Kidney (tissue), 14 donors: ENCODE measurements around the gene TMEM169. TPM values are rescaled to one million over a fixed set of nuclear protein-coding genes. Genes with fewer than 3 reads are reported as not detected.

ENCODE experiments used
- DNase-seq, 5 donors: peaks; one replicate each; pipeline ENCODE4 v3.0.0-alpha.2; 2013 to 2020
- FAIRE-seq: peaks from 2 replicates; lab custom pipeline; 2012; peaks lifted over from hg19 to GRCh38; lab: Jason Lieb, UNC
- H3K27ac ChIP-seq, 2 donors: one replicate each; pipeline ENCODE4 v1.7.0; 2013; ENCODE audit warnings: low read depth in 2 of 2, low read length in 2 of 2, inconsistent platforms in 1 of 2
- H3K27me3 ChIP-seq: one replicate; pipeline ENCODE4 v1.7.1; 2013; ENCODE audit warnings: low read length, inconsistent platforms; ENCODE audit not compliant: control insufficient read depth, insufficient read depth
- H3K36me3 ChIP-seq, 3 donors: one replicate each; pipeline versions ENCODE4 v1.7.0 to v1.7.1; 2013; ENCODE audit warnings: low read length in 3 of 3, control low read depth in 1 of 3, inconsistent platforms in 1 of 3; ENCODE audit not compliant: insufficient read depth in 3 of 3, control insufficient read depth in 2 of 3
- H3K4me1 ChIP-seq, 3 donors: one replicate each; pipeline versions ENCODE4 v1.7.0 to v1.7.1; 2013; ENCODE audit warnings: low read length in 3 of 3, inconsistent platforms in 1 of 3, low read depth in 1 of 3; ENCODE audit not compliant: control insufficient read depth in 2 of 3, insufficient read depth in 2 of 3
- H3K4me3 ChIP-seq, 3 donors: one replicate each; pipeline versions ENCODE4 v1.7.0 to v1.8.1; 2013; ENCODE audit warnings: low read length in 3 of 3, control low read depth in 1 of 3, inconsistent platforms in 1 of 3
- H3K9ac ChIP-seq, 3 donors: one replicate each; pipeline versions ENCODE4 v1.7.0 to v1.7.1; 2013; ENCODE audit warnings: low read length in 3 of 3, control low read depth in 1 of 3, inconsistent platforms in 1 of 3
- H3K9me3 ChIP-seq, 3 donors: one replicate each; pipeline versions ENCODE4 v1.7.0 to v1.7.1; 2013; ENCODE audit warnings: low read length in 3 of 3, control low read depth in 1 of 3, inconsistent platforms in 1 of 3; ENCODE audit not compliant: control insufficient read depth in 2 of 3, insufficient read depth in 1 of 3
- CTCF ChIP-seq: IDR thresholded peaks from 3 replicates; pipeline ENCODE4 v1.5.1; 2012; ENCODE audit warnings: mild to moderate bottlenecking, moderate library complexity, borderline replicate concordance; ENCODE audit not compliant: insufficient read depth; ENCODE audit errors: extremely low read depth
- intact Hi-C: fragments of 100-400 bp; cut with DNase I; formaldehyde crosslinking; loops from one replicate; pipeline ENCODE4 v1.11.1; 2022
- polyA plus RNA-seq: library from polyadenylated mRNA; stranded (reverse); fragments of 350-450 nt; fragmentation: Illumina TruSeq; extraction: RNeasy Lipid Tissue Mini Kit (QIAGEN cat#74804); gene quantifications from one replicate; pipeline ENCODE4 v1.2.3, GENCODE V29; 2014; ENCODE audit warnings: low read depth, low replicate concordance; ENCODE audit not compliant: insufficient read depth
- total RNA-seq: library from RNA; stranded (reverse); fragmentation: NEBNext Ultra II Directional; extraction: Animal tissue kit (Norgen Biotek cat#: 25700); gene quantifications from one replicate; pipeline ENCODE4 v1.2.1, GENCODE V29; 2021
- donor health status: control.
- donor health status: control.
- donor health status: control.
- donor health status: control.
- donor health status: control.
- donor health status: DM: yes; HTN: yes; CAD: no.
- donor health status: Normal renal cell carcinoma (clear cell type).

Gene TMEM169
- total and polyA plus RNA-seq, 2 donors from 2014 or later: 1.6 to 4.6 TPM

GRCh38 chr2:216114382-216114713, 32.6 kb downstream of the TMEM169 start:
- Histone ChIP-seq H3K9me3 (no peaks in the 10 kb centered on the region), H3K4me3 (no peak overlapping the region), H3K4me1 (peaks cover 4 to 14% (median 10%) of the 10 kb centered on the region in 3 donors), H3K36me3 (peaks cover 12 to 39% (median 21%) of the 10 kb centered on the region in 3 donors), H3K27ac (no peak overlapping the region), H3K9ac (no peak overlapping the region), H3K27me3 (no peaks in the 10 kb centered on the region)
- intact Hi-C loops: no loop called here
- no peak for TF ChIP-seq CTCF
- DNase-seq (no peak), FAIRE-seq (no peak)

- peak overlapping the region; percentile 72 to 93 (median 86) for H3K4me3 ChIP-seq
- H3K9ac ChIP-seq: peak overlapping the region; percentile 74 to 79 (median 76)
- peak; percentile 94 for FAIRE-seq
- H3K9me3 ChIP-seq: no peaks in the 10 kb centered on the region
- peak; percentile 99 to 100 (median 99) for DNase-seq
- H3K4me1 ChIP-seq: peaks cover 4 to 14% (median 10%) of the 10 kb centered on the region in 3 donors
- TF ChIP-seq CTCF: peak; percentile 89
- peak overlapping the region; percentile 72 to 84 for H3K27ac ChIP-seq
- H3K27me3 ChIP-seq: no peaks in the 10 kb centered on the region
- peaks cover 12 to 45% (median 24%) of the 10 kb centered on the region in 3 donors for H3K36me3 ChIP-seq
- intact Hi-C loops: no loop called here
These were observed 33.2 kb downstream of the TMEM169 start for GRCh38 chr2:216114714-216115531.

- intact Hi-C loops: no loop called here
- DNase-seq (no peak), FAIRE-seq (no peak)
- H3K9me3 ChIP-seq: no peaks in the 10 kb centered on the region
- no peak for TF ChIP-seq CTCF
- H3K4me1 ChIP-seq: peaks cover 4 to 10% (median 10%) of the 10 kb centered on the region in 3 donors
- no peak overlapping the region for H3K9ac ChIP-seq
- peaks cover 15 to 53% (median 32%) of the 10 kb centered on the region in 3 donors for H3K36me3 ChIP-seq
- no peak overlapping the region for H3K27ac ChIP-seq
- H3K27me3 ChIP-seq: no peaks in the 10 kb centered on the region
- H3K4me3 ChIP-seq: no peak overlapping the region
These were observed 34.7 kb downstream of the TMEM169 start for GRCh38 chr2:216116418-216116817.
